ENCODE data around the gene TJP3. TPM values are rescaled to one million over a fixed set of nuclear protein-coding genes. Genes with fewer than 3 reads are reported as not detected.

TJP3 gene
- total RNA-seq, 1 experiment from 2014 or later: not detected

DNA sequence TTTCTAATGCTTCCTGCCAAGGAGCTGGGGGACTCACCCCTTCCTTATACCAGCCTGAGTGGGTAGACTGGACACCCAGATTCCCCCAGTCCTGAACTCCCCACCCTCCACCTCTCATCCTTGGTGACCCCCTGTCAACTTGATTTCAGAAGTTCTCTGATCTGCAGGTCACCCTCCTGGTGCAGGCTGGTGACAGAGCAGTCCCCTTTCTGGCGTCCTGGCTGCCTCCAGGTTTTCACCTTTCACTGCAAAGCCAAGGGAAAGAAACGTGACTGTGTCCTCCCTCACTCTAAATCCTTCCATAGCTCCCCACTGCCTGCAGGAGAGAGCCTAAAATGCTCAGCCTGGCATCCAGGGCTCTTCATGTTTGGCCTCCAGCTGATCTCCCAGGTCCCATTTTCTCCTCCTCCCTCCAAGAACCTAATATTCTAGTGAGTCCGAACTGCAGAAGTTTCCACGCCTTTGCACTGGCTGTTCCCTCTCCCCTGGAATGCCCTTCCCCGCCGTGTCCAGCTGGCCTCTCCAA, 82.1 kb downstream of the TJP3 start:
- no peaks in the 10 kb centered on the region for H3K4me1 ChIP-seq (ENCODE audit: insufficient read depth, low read length, poor library complexity, severe bottlenecking)
- no peaks in the 10 kb centered on the region for H3K27me3 ChIP-seq (replicated peaks; ENCODE audit: insufficient read depth, low read depth, low read length, poor library complexity)
- TF ChIP-seq, protein P1, sequence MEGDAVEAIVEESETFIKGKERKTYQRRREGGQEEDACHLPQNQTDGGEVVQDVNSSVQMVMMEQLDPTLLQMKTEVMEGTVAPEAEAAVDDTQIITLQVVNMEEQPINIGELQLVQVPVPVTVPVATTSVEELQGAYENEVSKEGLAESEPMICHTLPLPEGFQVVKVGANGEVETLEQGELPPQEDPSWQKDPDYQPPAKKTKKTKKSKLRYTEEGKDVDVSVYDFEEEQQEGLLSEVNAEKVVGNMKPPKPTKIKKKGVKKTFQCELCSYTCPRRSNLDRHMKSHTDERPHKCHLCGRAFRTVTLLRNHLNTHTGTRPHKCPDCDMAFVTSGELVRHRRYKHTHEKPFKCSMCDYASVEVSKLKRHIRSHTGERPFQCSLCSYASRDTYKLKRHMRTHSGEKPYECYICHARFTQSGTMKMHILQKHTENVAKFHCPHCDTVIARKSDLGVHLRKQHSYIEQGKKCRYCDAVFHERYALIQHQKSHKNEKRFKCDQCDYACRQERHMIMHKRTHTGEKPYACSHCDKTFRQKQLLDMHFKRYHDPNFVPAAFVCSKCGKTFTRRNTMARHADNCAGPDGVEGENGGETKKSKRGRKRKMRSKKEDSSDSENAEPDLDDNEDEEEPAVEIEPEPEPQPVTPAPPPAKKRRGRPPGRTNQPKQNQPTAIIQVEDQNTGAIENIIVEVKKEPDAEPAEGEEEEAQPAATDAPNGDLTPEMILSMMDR (conservative IDR thresholded peaks at IDR 0.05; ENCODE audit: low read depth, low read length): no peak
- TF ChIP-seq EZH2 (IDR thresholded peaks at IDR 0.05; ENCODE audit: borderline replicate concordance, low read depth, low read length, poor library complexity, severe bottlenecking): no peak
- H3K4me3 ChIP-seq (ENCODE audit: low read depth, low read length, poor library complexity, severe bottlenecking): no peak overlapping the region
- H3K36me3 ChIP-seq (ENCODE audit: insufficient read depth, low read length, poor library complexity, severe bottlenecking): no peaks in the 10 kb centered on the region
- intact Hi-C loops (cut with micrococcal nuclease; ENCODE audit: unreplicated experiment): no loop called here
- BruUV-seq (replicated peaks): no TSS peak
- ChIA-PET POLR2A (ENCODE audit: low non-redundant PET) (no interaction called here), CTCF (no interaction called here)
- DNase-seq (ENCODE audit: low spot score): no peak
- H3K27ac ChIP-seq (ENCODE audit: low read depth, low read length, poor library complexity, severe bottlenecking): no peak overlapping the region
- no peaks in the 10 kb centered on the region for H3K9me3 ChIP-seq (ENCODE audit: low read depth, low read length, poor library complexity, severe bottlenecking)

DNA sequence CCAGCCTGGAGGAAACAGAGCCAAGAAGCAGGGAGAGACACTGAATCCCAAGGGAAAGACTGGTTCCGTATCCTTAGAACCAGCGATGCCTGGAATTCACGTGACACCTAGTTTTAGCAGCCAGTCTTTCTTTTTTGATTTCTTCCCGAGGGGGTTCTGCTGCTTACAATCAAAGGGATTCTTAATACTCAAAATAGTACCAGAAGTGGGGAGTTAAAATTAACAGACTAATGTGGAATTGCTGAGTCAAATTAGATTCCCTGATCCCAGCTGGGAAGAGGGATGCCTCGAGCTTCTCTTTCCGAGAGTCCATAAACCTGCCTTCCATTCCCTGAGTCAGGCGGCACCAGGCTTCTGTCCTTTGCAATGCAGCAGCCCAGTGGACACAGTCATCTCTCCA, 82.8 kb downstream of the TJP3 start:
- DNase-seq (ENCODE audit: low spot score): no peak
- no peak overlapping the region for H3K27ac ChIP-seq (ENCODE audit: low read depth, low read length, poor library complexity, severe bottlenecking)
- H3K9me3 ChIP-seq (ENCODE audit: low read depth, low read length, poor library complexity, severe bottlenecking): no peaks in the 10 kb centered on the region
- no peak overlapping the region for H3K4me3 ChIP-seq (ENCODE audit: low read depth, low read length, poor library complexity, severe bottlenecking)
- no TSS peak for BruUV-seq (replicated peaks)
- H3K4me1 ChIP-seq (ENCODE audit: insufficient read depth, low read length, poor library complexity, severe bottlenecking): no peaks in the 10 kb centered on the region
- no peaks in the 10 kb centered on the region for H3K36me3 ChIP-seq (ENCODE audit: insufficient read depth, low read length, poor library complexity, severe bottlenecking)
- ChIA-PET POLR2A (ENCODE audit: low non-redundant PET) (no interaction called here), CTCF (no interaction called here)
- intact Hi-C loops (cut with micrococcal nuclease; ENCODE audit: unreplicated experiment): no loop called here
- no peaks in the 10 kb centered on the region for H3K27me3 ChIP-seq (replicated peaks; ENCODE audit: insufficient read depth, low read depth, low read length, poor library complexity)
- TF ChIP-seq EZH2 (IDR thresholded peaks at IDR 0.05; ENCODE audit: borderline replicate concordance, low read depth, low read length, poor library complexity, severe bottlenecking): no peak
- TF ChIP-seq, protein P1 (conservative IDR thresholded peaks at IDR 0.05; ENCODE audit: low read depth, low read length): no peak

DNA sequence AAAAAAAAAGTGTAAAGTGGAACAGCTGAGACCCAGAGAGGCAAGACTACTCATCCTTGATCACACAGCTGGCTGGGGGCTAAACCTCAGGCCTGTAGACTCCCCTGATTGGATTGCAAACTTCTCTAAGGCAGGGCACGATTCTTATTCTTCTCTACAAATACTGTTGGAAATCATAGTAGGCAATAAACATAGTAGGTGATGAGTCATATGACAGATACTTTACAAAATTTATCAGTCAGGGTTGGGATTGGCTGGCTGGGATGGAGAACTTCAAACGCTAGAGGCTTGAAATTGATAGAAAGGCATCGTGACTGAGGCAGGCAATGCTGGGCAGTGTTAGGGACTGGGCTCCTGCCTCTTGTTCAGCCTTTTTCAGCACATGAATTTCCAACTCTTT, 83.9 kb downstream of the TJP3 start:
- ChIA-PET POLR2A (ENCODE audit: low non-redundant PET) (no interaction called here), CTCF (no interaction called here)
- no peak for DNase-seq (ENCODE audit: low spot score)
- Histone ChIP-seq H3K4me1 (ENCODE audit: insufficient read depth, low read length, poor library complexity, severe bottlenecking) (no peaks in the 10 kb centered on the region), H3K4me3 (ENCODE audit: low read depth, low read length, poor library complexity, severe bottlenecking) (no peak overlapping the region), H3K27ac (ENCODE audit: low read depth, low read length, poor library complexity, severe bottlenecking) (no peak overlapping the region), H3K9me3 (ENCODE audit: low read depth, low read length, poor library complexity, severe bottlenecking) (no peaks in the 10 kb centered on the region), H3K27me3 (replicated peaks; ENCODE audit: insufficient read depth, low read depth, low read length, poor library complexity) (no peaks in the 10 kb centered on the region), H3K36me3 (ENCODE audit: insufficient read depth, low read length, poor library complexity, severe bottlenecking) (no peaks in the 10 kb centered on the region)
- BruUV-seq (replicated peaks): no TSS peak
- intact Hi-C loops (cut with micrococcal nuclease; ENCODE audit: unreplicated experiment): no loop called here
- TF ChIP-seq EZH2 (IDR thresholded peaks at IDR 0.05; ENCODE audit: borderline replicate concordance, low read depth, low read length, poor library complexity, severe bottlenecking): no peak
- TF ChIP-seq, protein P1 (conservative IDR thresholded peaks at IDR 0.05; ENCODE audit: low read depth, low read length): no peak
